HEK293T (cell line): ENCODE measurements around the gene KRTAP4-6.

Source experiments
- ARNT ChIP-seq: fragments of 450-650 bp; IDR thresholded peaks from 2 replicates; pipeline ENCODE4 v1.6.1; 2017; ENCODE audit warnings: mild to moderate bottlenecking
- BHLHE40 ChIP-seq: fragments of 450-650 bp; IDR thresholded peaks from 2 replicates; pipeline ENCODE4 v1.6.1; 2016; ENCODE audit warnings: mild to moderate bottlenecking, moderate library complexity, borderline replicate concordance
- LEF1 ChIP-seq: fragments of 450-650 bp; IDR thresholded peaks from 2 replicates; pipeline ENCODE4 v1.6.1; 2017; ENCODE audit warnings: mild to moderate bottlenecking, borderline replicate concordance
- SP1 ChIP-seq: fragments of 450-650 bp; IDR thresholded peaks from 2 replicates; pipeline ENCODE4 v1.6.1; 2017
- SUZ12 ChIP-seq: fragments of 450-650 bp; IDR thresholded peaks from 2 replicates; pipeline ENCODE4 v1.6.1; 2016; ENCODE audit warnings: mild to moderate bottlenecking
- ZNF384 ChIP-seq: fragments of 450-650 bp; IDR thresholded peaks from 2 replicates; pipeline ENCODE4 v1.6.1; 2016

DNA sequence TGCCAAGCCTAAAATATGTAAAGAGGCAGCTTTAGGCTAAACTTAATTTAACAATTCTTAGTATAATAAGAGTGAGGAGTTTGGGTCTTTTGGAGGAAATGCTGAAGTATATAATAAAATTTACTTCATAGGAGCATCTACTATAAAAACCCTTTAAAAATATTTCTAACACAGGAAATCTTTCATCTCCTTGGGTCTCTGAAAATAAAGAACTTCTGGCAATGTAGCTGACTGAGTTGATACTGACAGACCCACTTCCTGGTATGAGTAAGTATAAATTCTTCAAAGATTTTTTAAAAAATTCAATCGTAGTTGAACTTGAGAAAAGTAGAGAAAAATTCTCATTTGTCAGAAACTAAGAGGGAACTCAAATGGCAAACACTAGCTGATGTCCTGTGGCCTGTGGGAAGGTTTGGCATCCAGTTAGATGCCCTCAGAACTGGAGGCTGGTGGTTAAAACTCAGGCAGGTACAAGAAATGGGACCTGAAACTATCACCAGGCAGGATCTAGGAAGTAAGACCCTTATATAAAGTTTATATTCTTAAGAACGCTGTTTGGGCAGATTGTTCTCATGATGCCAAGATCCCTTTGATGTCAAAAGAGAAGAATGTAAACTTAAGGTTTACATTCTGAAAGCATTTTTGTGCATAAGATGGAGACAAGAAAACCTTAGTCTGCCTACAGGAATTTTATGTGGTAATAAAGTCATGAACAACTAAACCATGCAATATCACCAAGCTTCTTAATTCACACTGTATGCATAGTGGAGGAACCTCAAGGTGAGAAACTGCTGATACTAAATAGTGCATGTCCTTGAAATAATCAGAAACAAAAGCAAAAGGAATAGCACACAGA, 6.2 kb downstream of the KRTAP4-6 start:
- TF ChIP-seq SUZ12 (no peak), ZNF384 (no peak), ARNT (no peak), LEF1 (no peak), BHLHE40 (no peak), SP1 (no peak)
